Left forelimb (tissue), 1 donor: ENCODE measurements around the gene STEAP3.
A peak's percentile ranks its signal among the peaks of the same experiment; 100 is the strongest.

Experiments
- DNase-seq: peaks from one replicate; pipeline ENCODE4 v3.0.0-alpha.2; 2018; ENCODE audit warnings: low spot score

The STEAP3 gene

DNA sequence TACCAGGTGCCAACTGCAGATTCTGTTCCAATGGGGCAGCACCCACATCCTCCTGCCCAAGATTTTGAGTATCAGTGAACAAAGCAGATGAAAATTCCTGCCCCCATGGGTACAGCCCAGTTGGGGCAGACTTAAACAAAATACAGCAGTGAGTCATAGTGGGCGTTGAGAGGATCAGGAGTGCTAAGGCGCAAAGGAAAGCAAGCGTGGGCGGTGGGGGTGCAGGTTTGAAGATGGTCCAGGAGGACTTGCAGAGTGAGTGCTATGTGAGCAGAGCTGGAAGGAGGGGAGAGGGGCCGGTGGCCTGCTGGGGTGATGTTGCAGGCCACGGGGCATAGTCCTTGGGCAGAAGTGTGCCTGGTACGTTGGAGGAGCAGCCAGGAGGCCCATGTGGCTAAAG is 24.7 kb downstream of the STEAP3 start:
- no peak for DNase-seq

DNA sequence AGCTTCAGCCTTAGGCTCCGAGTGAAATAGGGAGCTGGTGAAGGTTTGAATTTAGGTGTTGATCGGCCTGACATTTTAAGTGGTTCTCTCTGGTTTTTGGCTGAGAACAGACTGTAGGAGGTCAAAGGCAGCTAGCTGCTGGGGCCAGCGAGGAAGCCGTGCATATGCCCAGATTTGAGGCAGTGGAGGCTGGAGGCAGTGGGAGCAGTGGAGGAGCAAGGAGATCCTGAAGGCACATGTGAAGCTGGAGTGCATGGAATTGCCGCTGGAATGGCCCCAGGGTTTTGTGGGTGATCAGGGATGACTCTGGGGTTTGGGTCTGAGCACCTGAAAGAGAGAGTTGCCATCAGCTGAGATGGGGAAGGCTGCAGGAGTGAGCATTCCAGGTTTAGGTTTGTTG is 25.1 kb downstream of the STEAP3 start:
- peak; percentile 37 for DNase-seq

DNA sequence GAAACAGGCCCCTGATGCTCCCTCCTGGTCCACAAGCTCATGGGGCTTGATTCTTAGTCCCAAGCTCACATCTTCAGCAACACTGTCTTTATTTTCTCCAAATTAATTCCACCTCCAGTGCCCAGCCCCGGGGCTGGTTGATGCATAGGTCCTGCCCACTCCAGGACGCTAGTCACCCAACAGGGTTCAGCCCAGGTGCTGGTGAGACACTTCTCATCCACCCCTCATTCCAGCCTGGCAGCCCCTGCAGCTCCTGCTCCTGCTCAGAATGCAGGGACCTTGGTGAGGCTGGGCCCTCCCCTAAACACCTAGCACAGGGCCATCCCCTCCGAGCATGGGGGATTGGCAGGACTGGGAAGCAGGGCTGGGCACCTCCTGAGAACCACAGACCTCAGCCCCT is 25.7 kb downstream of the STEAP3 start:
- DNase-seq, result peak; percentile 49

DNA sequence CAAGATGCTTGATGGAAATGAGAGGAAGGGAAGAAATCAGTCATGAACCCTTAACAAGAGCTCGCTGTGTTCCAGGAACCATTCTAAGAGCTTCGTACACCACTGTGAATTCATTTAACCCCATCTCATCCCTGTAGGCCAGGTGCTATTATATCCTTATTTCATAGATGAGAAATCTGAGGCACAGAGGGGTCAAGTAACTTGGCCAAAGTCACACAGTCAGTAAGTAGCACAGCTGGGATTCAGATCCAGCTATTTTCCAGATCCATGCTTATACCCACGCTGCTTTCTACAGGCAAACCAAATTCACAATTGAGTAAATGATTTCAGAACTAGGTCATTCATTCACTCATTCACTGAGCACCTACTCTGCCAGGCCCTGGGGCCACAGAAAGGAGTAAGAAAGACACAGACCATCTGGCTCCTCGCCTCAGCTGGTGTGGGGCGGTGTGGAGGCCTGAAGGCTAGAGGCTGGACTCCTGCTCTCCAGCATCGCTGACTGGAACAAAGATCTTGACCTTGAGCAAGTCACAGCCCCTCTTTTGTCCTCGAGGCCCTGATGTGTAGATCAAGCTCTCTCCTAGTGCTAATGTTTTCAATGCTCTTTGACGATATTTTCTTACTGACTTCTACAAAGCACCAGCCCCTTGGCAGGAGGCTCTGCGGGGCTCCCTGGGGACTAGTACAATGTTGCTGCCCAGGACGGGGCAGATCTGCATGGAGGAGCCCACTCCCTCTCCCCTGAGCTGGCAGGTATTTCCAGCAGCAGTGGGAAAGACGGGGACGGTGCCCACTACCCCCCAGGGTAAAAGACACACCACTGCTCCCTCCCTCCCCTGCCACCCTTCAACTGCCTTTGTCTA is 26.5 kb downstream of the STEAP3 start:
- no peak for DNase-seq

DNA sequence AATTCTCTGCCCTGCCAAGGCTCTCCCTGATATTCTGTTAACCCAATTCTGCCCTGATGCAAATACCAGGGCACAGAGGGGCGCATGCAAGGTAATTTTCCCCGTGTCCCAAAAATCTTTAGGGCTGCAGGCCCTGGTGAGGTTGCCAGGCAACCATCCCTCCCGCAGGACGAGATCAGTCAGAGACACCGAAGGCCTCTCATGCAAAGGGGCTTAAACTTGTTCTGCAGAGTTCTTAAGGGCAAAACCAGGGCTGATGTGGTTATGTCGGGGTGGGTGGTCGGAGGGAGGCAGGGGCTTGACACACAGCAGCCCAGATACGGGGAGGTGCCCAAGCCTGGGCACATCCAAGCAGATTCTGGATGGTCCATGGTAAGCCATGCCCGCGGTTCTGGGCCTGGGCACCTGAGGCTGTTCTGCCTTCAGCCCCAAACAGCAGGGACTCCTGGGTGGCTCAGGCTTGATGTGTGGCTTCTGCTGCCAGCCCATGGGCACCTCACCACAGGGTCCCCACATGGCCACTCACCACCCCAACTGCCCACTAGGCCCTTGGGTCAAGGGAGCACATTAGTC is 27.2 kb downstream of the STEAP3 start:
- DNase-seq, result no peak

DNA sequence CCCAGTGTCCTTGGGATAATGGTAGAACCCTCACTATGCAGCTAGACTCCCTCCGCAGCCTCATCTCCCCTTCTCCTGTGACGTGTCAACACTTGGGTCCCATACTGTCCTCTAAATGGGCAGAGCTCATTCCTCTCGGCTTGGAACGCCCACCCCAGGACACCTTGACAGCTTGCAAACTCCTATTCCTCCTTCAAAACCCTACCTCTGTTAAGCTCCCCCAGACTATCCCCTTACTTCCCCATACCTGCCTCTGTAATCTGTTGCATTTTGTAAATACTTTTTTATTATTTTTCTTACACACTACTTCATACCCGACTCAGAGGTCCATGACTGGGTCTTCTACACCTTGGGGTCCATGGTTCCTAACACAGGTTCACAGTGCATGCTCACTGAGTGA is 28.0 kb downstream of the STEAP3 start:
- no peak for DNase-seq

DNA sequence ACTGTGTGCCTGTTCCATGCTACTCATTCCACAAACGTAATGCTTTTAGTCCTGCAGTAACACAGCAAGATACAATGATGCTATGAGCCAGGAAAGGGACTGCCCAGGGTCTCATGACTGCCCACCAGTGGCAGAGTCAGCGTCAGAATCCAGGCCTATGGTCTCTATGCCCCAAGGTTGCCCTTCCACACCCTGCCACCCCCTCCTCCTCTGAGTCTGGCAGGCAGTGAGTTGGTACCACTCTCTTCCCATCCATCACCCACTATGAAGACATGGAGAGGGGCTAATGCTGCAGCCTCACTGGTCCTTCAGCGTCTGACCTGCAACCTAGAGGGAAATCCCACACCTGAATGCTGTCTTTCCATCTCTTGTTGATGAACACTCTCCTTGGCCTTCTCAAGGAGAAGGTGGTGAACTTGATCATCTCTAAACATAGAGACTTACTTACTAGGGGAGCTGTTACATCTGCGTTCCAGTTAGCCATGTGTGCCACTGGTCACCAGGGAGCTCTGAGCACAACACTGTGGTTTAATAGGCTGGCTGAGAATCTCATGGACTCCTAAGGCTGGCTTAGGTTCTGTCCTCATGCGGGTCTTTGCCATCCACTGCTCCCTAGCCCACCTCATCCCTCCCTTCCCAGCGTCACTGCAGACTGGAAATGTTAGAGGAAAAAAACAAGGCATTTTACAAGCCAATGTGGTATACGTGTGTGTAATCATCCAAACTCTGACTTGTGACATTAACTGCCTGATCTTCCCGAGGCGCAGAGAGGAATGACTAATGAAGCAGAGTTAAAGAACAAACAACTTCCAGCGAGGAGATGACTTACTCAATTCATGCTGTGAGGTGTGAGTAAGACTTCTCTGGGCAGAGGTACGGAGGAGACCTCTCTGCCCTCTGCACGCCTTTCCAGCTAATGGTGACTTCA is 28.8 kb downstream of the STEAP3 start:
- DNase-seq, result no peak

DNA sequence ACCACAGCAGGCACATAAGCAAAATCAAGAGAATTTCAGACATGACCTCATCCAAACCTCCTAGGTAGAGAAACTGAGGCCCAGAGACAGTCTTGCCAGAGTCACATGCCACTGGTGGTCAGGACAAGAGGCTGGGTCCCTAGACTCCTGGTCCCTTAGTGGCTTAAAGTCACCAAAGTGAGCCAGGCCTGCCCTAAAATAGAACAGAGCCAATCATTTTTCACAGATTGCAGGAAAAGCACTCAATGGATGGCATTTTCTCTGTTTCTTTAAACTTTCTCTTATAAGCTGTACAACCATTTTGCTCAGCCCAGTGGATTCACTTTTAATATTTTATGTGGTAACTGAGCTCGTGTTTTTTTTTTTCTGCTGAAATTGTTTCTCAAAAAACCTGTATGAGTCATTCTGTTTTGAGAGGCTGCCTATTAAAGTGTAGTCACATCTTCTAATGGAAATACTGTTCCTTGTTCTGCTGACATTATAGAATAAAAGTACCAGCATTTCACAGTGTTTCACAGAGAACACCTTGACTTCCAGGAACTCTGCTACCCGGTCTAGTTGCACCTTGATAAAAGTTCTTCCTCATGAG is 29.6 kb downstream of the STEAP3 start:
- DNase-seq, result no peak

DNA sequence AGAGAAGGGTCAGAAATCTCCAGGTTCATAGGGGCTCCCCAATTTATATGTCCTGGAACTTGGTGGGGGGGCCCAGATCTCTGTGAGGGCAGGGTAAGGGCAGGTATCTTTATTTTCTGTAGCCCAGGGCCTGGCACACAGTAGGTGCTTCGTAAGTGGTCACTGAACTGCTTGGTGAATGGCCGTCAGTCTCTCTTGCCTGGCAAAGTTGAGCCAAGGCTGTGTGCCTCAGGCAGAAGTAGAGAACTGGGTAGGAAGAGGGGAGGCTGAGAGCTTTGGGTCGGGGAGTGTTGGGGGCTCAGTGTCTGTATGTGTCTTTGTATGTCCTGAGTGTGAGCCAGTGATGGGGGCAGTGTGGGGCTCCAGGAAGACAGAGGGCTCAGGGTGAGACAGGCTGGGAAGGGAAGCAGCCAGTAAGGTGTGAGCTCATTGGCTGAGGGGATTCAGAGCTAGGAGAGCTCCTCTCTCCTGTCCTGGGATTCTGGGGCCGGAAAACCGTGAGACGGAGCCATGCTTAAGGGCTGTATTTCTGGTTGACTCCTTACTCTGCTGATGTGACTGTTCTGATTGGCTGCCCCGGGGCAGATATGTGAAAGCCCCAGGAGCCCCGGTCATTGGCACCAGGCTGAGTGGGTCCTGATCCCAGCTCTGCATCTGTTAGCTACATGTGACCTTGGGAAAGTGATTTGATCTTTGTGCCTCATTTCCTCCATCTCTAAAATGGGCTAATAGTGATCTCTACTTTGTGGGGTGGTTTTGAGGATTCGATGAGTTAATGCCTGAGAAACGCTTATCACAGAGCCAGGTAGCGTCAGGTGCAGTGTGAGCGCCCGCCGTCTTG is 30.3 kb downstream of the STEAP3 start:
- no peak for DNase-seq

DNA sequence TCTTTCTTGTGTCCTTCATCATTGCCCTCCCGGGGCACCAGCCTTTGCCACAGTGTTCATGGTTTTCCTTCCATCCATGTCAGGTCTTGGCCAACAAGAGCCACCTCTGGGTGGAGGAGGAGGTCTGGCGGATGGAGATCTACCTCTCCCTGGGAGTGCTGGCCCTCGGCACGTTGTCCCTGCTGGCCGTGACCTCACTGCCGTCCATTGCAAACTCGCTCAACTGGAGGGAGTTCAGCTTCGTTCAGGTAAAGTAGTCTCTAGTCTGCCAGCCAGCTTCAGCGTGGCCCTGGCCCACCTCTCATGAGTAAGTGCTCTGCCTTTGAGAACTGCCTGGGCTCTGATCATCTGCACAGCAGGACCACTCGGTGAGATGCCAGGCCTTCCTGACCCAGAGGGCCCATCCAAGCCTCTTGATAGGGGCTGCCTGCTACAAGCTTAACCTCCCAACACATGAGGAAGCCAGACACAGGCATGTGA is 31.0 kb downstream of the STEAP3 start:
- no peak for DNase-seq

DNA sequence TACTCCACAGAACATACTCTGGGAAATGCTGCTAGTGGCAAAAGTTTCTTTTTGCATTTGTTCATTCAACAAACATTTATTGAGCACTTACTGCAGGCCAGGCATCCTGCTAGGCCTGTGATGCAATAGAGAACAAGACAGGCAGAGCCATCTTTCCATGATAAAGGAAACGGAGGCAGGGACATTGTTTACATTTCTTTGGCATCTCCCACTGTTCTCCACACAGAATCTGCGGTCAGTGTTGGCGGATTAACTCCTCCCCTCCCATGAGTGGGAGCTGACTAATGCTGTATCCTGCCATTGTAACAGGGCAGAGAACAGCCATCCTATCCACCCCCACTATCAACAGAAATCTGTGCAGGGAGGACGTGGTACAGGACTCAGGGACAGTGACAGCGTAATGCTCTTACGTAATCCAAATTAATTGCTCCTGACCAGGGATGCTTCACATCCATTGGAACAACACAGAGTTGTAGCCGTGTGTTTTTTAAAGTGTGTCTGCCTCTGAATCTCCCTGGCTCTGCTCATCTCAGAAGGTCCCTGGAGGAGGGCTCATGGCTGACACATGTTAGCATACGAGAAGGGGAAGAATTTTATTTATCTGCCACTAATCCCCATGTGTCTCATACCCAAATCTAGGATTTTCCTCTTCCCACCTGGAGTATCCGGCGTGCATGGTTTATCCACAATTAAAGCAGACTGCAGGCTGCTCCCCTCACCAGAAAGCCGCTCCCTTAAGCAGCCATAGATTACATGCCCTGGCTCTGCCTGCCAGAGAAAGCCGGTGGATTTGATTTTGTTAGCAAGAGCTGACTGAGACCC is 32.3 kb downstream of the STEAP3 start:
- DNase-seq, result no peak

DNA sequence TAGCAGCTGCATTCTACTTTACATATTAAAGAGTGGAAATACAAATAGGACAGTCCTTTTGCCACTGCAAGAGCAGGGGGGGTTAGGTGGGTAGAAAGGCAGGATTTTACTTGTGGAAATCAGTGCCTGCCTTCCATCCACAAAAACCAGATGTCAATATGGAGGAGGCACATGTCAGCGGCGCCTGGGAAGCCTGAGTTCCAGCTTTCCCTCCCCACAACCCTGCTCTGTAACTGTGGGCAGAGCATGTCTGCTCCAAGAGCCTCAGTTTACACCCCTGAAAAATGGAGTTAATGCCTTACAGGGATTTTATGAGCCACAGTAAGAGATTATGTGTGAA is 32.9 kb downstream of the STEAP3 start:
- no peak for DNase-seq

DNA sequence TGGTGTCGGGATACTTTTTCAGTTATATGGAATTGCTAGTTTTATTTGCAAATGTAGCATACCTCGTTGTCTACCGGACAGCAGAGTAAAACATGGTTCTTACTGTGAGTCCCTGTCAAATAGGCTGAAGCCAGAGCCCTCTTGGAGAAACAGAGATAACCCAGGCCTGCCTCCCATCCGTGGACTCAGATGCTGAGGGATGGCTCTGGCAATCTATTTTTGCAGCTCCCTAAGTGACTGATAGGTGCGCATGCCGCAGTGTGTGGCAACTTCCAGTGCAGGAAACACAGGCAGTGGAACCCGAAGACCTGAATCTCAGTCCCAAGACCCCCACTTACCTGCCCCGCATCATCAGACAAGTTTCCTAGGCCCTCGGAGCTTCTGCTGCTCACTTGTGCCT is 33.6 kb downstream of the STEAP3 start:
- no peak for DNase-seq

DNA sequence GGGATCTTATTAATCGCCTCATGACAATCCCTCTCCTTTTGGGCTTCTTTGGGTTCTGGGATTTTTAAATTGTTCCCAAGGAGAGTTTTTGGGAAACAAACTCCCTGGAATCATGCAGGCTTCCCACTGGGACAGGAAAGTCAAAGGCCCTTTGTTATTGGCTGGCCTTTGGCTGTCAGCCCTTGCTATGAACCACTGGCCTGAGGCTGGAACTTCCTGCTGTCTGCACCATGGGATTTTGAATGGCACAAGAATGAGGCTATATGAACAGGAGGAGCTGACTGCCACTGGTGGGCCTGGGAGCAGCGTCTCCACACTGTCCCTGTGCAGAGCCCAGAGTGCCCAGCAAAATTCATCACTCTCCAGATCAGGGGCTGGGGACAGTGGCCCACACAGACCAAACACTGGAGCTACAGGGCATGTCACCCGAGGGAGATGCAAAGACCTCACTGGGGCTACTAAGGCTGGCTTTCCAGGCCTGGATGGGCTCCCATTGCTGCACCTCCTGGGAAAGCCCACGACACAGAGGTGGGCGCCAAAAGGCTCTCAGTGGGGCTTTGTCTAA is 35.7 kb downstream of the STEAP3 start:
- no peak for DNase-seq

DNA sequence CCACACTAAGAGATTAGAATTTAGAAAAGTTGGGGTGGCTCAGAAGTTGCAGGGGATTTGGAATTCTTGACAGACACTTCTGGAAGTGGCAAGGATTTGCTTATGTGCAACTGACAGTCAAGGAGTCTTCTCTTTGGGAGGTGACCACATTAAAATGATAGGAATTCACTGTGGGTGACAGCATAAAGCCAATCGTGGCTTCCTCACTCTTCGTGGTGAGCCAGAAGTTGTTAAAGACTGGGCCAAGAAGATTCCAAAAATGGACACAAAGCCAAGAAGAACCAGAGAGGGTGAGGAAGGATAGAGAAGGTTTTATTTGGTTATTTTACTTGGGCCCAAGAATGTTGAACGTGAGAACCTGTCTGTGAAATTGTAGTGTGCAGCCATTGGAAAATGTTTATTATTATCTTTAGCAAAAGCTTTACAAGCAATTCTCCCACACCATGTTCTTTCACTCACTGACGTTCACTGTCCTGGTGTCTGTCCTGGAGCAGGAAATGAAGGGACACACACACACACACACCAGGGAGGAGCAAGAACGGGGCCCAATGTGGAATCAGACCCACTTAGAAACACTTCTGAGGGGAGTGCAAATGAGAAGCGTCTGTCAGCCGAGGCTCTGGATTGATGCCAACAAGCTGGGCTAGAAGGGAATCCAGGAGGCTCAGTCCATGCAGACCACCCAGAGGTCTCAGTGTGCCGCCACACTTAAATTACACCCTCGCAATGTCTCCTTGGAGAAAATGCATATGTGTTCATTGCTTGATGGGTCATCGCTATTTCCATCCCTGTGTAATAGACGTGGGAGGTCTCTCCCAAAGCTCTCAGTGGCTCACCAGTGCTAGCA is 37.2 kb downstream of the STEAP3 start:
- DNase-seq, result no peak

DNA sequence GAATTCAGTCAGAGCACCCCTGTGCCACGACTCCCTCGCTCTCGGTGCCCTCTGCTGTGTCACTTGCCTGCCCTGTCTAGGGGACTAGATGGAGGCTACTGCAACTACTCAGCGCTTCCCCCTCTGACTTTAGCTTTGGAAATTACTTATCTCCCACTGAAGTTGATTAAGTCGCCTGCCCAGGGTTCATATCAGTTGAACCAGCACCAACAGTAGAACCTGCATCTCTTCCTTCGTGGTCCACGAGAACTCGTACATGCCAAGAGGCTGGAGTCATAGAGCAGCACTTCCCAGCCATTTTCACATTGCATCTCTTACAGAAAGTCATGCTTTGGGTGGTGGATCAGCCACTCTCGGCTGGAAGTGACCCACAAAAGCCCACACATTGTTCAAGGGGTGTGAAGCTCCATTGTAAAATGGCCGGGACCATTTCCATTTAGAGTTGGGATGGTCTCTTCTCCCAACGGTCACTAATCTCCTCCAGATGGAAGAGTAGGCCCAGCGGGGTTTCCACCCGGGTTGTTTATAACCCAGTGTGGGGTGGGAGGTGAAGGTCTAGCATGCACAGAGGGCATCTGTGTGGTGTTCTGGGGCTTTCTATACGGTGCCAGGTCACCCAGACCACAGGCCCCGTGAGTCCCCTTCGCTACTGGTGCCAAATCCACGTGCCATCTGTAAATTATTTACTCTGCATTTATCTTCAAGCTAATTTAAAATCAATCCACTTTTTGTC is 38.0 kb downstream of the STEAP3 start:
- no peak for DNase-seq

DNA sequence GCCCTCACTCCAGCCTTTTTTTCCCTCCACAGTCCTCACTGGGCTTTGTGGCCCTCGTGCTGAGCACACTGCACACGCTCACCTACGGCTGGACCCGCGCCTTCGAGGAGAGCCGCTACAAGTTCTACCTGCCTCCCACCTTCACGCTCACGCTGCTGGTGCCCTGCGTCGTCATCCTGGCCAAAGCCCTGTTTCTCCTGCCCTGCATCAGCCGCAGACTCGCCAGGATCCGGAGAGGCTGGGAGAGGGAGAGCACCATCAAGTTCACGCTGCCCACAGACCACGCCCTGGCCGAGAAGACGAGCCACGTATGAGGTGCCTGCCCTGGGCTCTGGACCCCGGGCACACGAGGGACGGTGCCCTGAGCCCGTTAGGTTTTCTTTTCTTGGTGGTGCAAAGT is 39.4 kb downstream of the STEAP3 start:
- no peak for DNase-seq

DNA sequence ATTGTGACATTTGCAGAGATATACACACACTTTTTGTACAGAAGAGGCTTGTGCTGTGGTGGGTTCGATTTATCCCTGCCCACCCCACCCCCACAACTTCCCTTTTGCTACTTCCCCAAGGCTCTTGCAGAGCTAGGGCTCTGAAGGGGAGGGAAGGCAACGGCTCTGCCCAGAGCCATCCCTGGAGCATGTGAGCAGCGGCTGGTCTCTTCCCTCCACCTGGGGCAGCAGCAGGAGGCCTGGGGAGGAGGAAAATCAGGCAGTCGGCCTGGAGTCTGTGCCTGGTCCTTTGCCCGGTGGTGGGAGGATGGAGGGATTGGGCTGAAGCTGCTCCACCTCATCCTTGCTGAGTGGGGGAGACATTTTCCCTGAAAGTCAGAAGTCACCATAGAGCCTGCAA is 40.0 kb downstream of the STEAP3 start:
- DNase-seq, result no peak
